ENCODE results near the gene FRRS1.

Gene FRRS1

GRCh38 chr1:99673315-99673714 lies 93.1 kb downstream of the FRRS1 start:
- no peak for DNase-seq

- DNase-seq: no peak
Measured at GRCh38 chr1:99672530-99673213, 93.8 kb downstream of the FRRS1 start.

GRCh38 chr1:99672038-99672437 lies 94.4 kb downstream of the FRRS1 start:
- DNase-seq: no peak

- no peak for DNase-seq
Measured at GRCh38 chr1:99670583-99670982, 95.9 kb downstream of the FRRS1 start.

- no peak for DNase-seq
Measured at GRCh38 chr1:99669821-99670220, 96.6 kb downstream of the FRRS1 start.

GRCh38 chr1:99669376-99669775 lies 97.1 kb downstream of the FRRS1 start:
- DNase-seq: no peak

GRCh38 chr1:99665212-99665611 lies 101.2 kb downstream of the FRRS1 start:
- no peak for DNase-seq

GRCh38 chr1:99663501-99663900 lies 102.9 kb downstream of the FRRS1 start:
- no peak for DNase-seq

GRCh38 chr1:99662539-99663080 lies 103.8 kb downstream of the FRRS1 start:
- peak; percentile 73 for DNase-seq

GRCh38 chr1:99661780-99662179 lies 104.7 kb downstream of the FRRS1 start:
- DNase-seq: no peak

- DNase-seq: no peak
Measured at GRCh38 chr1:99660496-99660895, 105.9 kb downstream of the FRRS1 start.

GRCh38 chr1:99659755-99660210 lies 106.7 kb downstream of the FRRS1 start:
- no peak for DNase-seq
